ENCODE data around the gene CTH.
"Not testable (repeated sequence)": the region's sequence is repeated elsewhere in the genome, so short reads cannot be mapped to it uniquely, and the experiment has no call there.

CTH gene

DNA sequence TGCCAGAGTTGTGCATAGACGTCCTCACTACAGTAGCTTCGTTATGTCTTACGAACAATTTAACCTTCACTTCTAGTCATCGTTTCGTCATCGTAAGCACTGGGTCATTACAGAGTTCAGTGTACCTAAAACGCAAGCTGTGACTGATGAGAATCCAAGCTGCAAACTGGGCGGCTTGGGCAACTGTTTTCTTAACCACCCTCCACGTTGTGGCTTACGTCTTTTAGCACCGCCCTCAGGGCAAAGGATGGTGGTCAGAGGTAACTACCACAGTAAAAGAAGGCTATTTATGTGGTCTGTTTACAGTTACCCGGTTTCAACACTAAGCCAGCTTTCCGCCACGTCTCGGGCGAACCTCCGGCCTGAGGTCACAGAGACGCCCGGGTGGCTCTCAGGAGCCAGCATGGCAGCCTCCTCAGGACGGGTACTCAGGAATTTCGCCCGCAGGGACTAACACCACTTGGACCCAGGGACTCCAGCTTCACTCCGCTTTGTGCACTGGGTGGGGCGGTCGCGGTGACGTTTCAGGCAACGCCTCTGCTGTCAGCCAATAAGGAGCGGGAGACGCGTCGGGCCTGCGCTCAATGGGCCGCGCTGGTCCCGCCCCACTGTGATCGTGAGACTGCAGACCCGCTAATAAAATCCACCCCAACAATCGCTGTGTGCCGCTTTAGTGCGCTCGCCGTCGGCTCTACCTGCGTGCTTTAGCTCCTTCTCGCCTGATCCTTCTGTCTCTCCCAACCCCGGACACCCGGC lies at the start of gene CTH:
TSS of gene CTH (plus strand) at position 665 of the 756 bp plus-strand sequence. CDS start 148 bp downstream, outside the sequence.
- DNase-seq (ENCODE audit: low read depth in 2 of 2): peak; percentile 85 to 88

DNA sequence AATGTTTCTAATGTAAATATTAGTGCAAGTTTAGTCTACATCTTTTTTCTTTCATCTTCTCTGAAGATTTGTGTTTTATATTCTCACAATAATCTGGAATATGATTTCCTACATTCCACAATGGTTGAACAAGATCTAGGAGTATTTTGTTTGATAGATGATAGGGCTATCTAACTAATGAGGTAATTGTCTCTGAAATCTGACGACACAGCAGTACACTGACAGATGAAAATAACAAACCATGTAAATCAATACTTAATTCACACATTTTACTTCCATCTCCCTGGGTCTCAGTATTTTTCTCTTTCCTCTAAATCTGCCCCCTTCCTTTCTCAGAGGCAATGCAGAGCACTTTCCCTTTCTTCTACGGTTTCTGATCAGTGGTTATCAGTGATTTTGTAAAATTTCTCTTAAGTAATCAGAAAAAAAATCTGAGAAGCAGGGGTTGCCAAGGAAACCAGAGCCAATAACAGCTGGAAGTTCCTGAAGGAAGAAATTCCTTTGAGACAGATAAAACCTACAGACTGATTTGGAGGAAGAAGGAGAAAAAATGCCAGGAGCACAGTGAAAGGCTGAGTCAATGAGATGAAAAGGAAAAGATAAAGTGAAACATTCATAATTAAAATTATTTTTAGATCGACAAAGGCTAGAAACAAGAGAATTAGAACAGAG lies 49.2 kb upstream of the CTH start:
- no peak for DNase-seq (ENCODE audit: low read depth in 2 of 2)

DNA sequence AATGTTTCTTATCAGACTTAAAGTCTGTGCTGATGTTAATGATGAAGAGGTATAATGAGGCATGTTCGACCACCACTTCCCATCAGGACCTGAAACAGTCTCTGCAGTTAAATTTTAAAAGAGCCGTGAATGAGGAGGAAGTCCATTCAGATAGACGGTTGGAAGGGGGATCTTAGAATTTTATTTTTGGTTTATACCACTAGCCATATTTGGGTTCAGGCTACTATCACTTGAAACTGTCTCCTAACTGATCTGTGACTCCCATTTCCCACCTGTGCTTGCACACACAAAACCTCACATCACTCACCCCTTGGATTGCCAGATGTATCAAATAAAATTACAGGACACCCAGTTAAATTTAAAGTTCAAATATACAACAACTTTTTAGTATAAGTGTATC lies 46.6 kb upstream of the CTH start:
- DNase-seq (ENCODE audit: low read depth in 2 of 2): no peak

DNA sequence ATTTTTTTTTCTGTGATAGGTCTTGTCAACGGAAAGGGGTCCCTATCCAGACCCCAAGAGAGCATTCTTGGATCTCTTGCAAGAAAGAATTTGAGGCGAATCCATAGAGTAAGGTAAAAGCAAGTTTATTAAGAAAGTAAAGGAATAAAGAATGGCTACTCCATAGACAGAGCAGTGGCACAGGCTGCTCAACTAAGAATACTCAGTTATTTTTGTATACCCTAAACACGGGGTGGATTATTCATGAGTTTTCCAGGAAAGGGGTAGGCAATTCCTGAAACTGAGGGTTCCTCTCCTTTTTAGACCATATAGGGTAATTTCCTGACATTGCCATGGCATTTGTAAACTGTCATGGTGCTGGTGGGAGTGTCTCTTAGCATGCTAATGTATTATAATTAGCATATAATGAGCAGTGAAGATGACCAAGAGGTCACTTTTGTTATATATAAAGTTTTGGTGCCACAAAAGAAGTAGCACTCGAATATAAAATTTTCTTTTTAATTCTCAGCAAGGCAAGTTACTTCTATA lies 44.6 kb upstream of the CTH start:
- not testable (repeated sequence) for DNase-seq (ENCODE audit: low read depth in 2 of 2)

DNA sequence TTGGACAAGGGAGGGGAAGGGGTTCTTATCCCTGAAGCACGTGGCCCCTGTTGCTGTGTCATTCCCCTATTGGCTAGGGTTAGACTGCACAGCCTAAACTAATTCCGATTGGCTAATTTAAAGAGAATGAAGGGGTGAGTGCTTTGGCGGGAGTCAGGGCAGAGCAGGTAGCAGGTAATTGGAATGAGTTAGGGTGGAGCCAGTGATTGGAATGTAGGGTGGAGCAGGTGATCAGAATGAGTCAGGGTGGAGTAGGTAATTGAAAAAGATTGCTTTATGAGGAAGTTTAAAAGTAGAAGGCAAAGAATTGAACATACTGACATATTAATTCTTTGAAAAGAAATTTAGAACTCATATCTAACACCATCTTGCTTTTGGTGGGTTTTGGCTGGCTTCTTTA lies 44.1 kb upstream of the CTH start:
- not testable (repeated sequence) for DNase-seq (ENCODE audit: low read depth in 2 of 2)

DNA sequence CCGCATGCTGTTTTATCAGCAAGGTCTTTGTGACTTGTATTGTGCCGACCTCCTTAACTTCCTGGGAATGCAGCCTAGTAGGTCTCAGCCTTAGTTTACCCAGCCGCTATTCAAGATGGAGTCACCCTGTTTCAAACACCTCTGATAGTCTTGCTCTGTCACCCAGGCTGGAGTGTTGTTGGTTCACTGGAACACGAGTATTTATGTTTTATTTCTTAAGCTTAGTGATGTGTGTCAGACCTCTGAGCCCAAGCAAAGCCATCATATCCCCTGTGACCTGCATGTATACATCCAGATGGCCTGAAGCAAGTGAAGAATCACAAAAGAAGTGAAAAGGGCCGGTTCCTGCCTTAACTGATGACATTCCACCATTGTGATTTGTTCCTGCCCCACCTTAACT lies 43.7 kb upstream of the CTH start:
- not testable (repeated sequence) for DNase-seq (ENCODE audit: low read depth in 2 of 2)

DNA sequence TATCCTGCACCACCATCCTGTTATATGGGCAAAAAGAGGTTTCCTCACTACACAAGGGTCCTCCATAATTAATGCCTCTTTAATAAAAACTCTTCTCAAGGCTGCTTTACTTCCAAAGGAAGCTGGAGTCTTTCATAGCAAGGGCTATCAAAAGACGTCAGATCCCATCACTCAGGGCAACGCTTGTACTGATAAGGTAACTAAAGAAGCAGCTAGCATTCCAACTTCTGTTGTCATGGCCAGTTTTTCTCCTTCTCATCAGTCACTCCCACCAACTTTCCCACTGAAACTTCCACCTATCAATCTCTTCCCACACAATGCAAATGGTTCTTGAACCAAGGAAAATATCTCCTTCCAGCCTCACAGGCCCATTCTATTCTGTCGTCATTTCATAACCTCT lies 39.5 kb upstream of the CTH start:
- not testable (repeated sequence) for DNase-seq (ENCODE audit: low read depth in 2 of 2)

DNA sequence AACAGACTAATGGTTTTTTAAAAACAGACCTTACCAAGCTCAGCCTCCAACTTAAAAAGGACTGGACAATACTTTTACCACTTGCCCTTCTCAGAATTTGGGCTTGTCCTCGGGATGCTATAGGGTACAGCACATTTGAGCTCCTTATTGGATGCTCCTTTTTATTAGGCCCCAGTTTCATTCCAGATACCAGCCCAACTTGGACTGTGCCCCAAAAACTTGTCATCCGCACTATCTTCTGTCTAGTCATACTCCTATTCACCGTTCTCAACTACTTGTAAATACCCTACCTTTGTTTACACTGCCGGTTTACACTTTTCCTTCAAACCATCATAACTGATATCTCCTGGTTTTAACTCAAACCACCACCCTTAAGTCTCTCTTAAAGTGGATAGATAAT lies 38.6 kb upstream of the CTH start:
- DNase-seq (ENCODE audit: low read depth in 2 of 2): no peak

DNA sequence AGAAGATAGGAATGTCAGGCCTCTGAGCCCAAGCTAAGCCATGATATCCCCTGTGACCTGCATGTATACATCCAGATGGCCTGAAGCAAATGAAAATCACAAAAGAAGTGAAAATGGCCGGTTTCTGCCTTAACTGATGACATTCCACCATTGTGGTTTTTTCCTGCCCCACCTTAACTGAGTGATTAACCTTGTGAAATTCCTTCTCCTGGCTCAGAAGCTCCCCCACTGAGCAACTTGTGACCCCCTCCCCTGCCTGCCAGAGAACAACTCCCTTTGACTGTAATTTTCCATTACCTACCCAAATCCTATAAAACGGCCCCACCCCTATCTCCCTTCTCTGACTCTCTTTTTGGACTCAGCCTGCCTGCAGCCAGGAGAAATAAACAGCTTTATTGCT lies 37.5 kb upstream of the CTH start:
- not testable (repeated sequence) for DNase-seq (ENCODE audit: low read depth in 2 of 2)

DNA sequence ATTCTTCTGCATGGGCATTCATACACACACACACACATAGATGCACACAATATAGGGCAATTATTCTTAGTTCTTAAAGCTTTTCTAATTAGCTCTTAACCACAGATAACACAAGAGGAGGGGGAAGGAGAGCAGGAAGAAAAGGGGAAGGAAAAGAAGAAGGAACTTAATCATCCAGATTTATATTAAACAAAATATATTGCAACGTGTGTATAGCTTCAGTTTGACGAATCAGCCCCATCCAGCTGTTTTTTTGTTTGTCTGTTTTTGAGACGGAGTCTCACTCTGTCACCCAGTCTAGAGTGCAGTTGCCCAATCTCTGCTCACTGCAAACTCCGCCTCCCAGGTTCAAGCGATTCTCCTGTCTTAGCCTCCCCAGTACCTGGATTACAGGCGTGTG lies 34.9 kb upstream of the CTH start:
- DNase-seq (ENCODE audit: low read depth in 2 of 2): no peak

DNA sequence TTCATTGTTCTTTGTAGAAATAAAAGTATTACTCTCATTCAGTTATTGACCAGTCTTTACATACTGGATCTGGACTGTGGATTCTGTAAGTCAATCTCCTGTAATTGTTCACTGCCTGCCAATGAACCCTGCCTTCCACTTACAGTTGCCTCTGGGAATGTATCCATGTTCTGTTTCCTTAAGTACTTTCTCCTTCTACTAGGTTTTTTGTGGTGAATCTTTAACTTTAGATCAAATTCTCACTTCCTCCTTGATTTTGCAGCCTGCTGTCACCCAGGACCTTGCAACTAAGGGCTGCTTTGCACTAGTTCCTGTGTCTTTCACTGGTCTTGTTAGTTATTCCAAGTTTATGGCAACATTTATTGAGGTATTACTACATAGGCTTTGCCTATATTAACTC lies 28.4 kb upstream of the CTH start:
- DNase-seq (ENCODE audit: low read depth in 2 of 2): no peak

DNA sequence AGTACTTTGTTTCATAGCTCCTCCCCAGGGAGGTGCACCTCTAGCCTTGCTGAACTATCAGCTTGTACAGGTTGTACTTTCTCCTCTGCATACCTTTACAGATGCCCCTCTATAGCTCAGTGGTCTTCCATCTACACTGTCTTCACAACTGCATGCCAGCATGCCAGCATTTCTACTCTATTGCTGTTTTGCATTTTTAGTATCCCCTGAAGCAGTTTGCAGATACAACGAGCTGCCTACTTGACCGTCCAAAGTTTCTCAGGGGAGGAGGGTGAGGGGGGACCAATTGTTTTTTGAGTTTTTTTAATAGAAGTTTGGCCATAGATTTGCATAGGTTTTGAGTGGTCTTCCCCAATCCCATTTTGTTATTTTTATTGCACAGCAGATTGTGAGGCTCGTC lies 27.6 kb upstream of the CTH start:
- DNase-seq (ENCODE audit: low read depth in 2 of 2): no peak

DNA sequence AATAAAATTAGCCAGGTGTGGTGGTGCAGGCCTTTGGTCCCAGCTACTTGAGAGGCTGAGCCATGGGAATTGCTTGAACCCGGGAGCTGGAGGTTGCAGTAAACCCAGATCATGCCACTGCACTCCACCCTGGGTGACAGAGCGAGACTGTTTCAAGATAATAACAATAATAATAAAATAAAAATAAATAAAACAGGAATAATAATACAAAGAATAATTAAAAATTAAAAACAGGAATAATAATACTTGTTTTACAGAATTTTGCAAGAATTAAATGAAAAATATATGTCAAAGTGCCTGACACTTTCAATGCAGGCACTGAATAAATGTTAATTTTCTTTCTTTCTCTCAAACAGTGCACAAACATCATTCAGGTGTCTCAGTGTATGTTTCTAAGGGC lies 26.5 kb upstream of the CTH start:
- DNase-seq (ENCODE audit: low read depth in 2 of 2): no peak

DNA sequence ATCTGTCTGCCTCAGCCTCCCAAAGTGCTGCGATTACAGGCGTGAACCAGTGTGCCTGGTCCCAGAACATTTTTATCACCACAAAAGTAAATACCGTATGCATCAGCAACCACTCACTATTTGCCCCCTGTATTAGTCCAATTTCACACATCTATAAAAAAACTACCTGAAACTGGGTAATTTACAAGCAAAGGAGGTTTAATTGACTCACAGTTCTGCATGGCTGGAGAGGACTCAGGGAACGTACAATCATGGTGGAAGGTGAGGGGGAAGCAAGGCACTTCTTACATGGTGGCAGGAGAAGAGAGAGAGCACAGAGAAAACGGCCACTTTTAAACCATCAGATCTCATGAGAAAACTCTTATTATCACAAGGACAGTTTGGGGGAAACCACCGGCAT lies 25.6 kb upstream of the CTH start:
- DNase-seq (ENCODE audit: low read depth in 2 of 2): no peak

DNA sequence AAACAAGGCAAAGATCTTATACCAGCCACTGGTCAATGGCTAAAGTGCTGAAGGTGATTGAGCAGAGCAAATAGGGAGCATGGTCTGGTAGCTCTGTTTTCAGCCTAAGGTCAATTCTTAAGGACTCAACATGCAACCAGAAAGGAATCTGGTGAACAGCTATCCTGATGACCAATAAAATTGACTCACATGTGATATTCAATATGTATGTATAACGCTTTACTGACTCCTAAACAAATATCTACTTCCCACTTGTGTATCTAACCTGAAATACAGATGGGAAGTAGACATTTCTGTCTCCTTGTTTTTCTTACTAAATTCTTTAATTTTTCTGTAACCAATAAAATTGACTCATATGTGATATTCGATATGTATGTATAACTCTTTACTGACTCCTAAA lies 24.9 kb upstream of the CTH start:
- no peak for DNase-seq (ENCODE audit: low read depth in 2 of 2)

DNA sequence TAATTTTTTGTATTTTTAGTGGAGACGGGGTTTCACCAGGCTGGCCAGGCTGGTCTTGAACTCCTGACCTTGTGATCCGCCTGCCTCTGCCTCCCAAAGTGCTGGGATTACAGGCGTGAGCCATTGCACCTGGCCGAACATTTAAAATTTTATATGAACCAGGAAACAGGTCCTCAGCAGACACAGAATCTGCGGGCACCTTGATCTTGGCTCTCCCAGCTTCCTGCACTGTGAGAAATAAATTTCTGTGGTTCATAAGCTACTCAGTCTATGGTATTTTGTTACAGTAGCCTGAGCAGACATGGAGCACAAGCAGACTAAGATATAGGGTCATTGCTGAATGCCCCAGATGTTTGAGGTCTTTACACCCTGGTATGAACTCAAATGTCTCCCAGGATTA lies 23.6 kb upstream of the CTH start:
- no peak for DNase-seq (ENCODE audit: low read depth in 2 of 2)

DNA sequence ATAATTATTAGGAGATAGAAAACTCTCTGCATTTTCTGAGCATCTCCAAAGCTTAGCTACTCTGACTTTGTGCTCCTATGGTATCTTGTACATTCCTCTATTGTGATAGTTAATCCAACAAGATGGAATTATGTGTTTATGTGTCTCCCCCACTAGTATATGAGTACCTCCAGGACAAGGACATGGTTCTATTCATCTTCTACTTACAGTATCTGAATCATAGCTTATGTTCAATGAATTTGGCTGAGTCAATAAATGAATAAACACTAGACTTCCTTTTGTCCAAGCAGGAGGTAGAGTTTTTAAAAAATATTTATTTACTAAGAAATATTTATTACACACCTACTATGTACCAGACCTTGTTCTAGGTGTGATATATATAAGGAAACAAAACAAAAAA lies 18.4 kb upstream of the CTH start:
- DNase-seq (ENCODE audit: low read depth in 2 of 2): no peak

DNA sequence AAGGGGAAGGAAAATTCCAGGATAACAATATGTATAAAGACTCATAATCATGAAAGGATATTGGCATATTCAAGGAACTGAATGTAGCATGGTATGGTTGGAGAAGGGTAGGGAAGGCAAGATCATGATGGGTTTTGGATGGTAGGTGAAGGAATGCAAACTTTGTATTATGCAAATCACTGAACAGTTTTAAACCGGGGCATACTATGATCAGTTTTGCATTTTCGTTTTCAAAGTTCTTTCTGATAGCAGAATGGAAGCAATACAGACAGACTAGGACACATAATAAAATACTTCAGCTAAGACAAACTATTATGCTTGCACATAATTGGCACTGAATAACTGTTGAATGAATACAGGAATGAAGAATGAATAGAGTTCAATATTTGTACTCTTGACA lies 14.5 kb upstream of the CTH start:
- DNase-seq (ENCODE audit: low read depth in 2 of 2): no peak

DNA sequence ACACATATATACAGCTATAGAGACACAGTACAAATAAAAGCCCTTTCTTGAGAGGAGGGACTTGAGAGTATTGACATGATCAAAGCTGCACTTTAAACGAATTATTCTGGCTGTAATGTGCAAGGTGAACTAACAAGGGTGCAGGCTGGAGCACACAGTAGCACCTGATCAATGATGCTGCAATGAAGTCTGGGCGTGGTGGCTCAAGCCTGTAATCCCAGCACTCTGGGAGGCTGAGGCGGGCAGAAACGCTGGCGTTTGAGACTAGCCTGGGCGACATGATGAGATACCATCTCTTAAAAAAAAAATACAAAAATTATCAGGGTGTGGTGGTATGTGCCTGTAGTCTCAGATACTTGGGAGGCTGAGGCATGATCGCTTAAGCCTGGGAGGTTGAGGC lies 14.1 kb upstream of the CTH start:
- no peak for DNase-seq (ENCODE audit: low read depth in 2 of 2)

DNA sequence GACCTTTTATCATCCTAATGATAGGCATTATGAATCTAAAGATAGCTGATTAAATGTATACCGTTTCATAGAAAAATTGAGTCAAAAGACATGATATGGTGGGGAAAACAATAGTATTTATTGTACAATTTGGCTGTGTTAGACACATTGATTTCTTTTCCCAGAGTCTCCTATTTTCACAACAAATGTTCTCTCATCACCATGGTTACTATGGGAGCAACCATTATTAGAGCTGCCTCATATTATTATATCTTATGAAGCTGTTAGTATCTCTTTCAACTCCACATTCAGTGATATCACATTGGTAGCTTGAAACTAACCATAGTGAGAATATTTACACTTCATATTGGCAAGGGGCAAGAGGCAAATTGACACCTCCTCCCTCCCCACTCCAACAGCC lies 10.7 kb upstream of the CTH start:
- DNase-seq (ENCODE audit: low read depth in 2 of 2): no peak

DNA sequence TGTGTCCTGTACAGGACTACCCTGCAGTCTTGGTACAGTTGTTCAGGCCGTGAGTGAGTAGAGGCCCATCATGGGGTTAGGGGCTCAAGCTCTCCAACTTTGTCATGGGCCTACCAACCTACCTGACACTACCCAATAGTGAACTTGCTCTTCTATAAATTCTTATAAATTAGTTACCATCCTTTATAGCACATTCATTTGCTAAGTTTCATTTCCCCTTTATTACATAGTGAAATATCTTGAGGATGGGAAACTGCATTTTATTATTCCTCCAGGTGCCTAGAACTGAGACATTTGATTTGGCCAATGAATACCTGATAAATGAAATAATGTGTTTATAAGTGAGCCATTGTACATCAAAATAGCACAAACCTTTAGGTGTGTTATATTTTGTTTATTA lies 9.1 kb upstream of the CTH start:
- no peak for DNase-seq (ENCODE audit: low read depth in 2 of 2)

DNA sequence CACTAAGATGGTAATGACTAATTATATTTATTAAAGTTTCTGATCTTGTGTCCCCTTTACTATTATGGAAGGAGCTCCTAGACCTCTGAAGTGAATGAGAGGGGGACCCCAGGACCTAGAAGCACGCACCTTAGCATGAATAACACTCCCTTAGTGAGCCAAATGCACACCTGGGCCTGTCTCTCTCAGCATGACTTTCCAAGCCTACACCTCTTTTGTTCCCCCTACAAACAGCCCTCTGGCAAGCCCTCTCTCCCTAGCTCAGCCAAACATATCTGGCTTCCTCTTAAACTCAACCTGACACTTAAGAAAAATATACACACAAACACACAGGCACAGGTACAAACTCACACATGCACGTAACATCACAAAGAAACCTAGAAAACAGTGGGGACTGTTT lies 7.3 kb upstream of the CTH start:
- no peak for DNase-seq (ENCODE audit: low read depth in 2 of 2)

DNA sequence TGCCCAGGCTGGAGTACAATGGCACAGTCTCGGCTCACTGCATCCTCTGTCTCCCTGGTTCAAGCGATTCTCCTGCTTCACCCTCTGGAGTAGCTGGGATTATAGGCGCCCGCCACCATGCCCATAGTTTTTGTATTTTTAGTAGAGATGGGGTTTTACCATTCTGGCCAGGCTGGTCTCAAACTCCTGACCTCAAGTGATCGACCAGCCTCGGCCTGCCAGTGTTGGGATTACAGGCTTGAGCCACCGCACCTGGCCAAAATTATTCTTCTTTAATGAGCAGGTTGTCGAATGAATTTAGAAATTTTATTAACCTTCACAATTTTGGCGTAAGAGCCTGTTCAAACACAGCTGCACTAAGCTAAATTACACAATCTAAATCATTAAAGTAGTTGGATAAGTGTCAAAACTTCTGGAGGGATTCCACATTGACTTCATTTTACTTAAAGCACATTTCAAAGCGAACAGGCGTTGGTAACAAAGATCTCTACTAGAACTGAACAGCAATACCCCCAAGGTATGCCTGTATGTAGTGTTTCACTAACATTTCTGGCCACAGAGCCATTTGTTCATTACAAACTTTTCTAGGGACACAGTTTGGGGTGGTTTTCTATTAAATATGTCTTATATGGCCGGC lies 5.2 kb upstream of the CTH start:
- DNase-seq (ENCODE audit: low read depth in 2 of 2): no peak
